Activated T-cell treated with anti-CD3 and anti-CD28 coated beads for 1 hour (primary cell): Measurements from ENCODE around the gene HLCS.
"Not testable (repeated sequence)": the region's sequence is repeated elsewhere in the genome, so short reads cannot be mapped to it uniquely, and the experiment has no call there.

Experiments used
- DNase-seq: peaks from one replicate; pipeline ENCODE4 v3.0.0-alpha.2; 2020; ENCODE audit warnings: low read depth

HLCS gene

GRCh38 chr21:36966066-36966820, at the start of gene HLCS:
Gene HLCS, minus strand, starts transcription at chr21:36966669. Its CDS starts 31 bp downstream, at chr21:36966638.
- peak; percentile 59 for DNase-seq

- DNase-seq: peak; percentile 78
These were observed 43.4 kb upstream of the HLCS start for GRCh38 chr21:37009740-37010341.

- no peak for DNase-seq
These were observed 42.3 kb upstream of the HLCS start for GRCh38 chr21:37008724-37009123.

GRCh38 chr21:37006486-37007291, 40.2 kb upstream of the HLCS start, which contains the start of gene RIPPLY3:
Gene RIPPLY3, plus strand, starts transcription at chr21:37006702. Its CDS starts 71 bp downstream, at chr21:37006773.
- no peak for DNase-seq

- no peak for DNase-seq
These were observed 39.3 kb upstream of the HLCS start for GRCh38 chr21:37005548-37006485.

- DNase-seq: not testable (repeated sequence)
These were observed 37.4 kb upstream of the HLCS start for GRCh38 chr21:37003917-37004316.

GRCh38 chr21:37002851-37003250, 36.4 kb upstream of the HLCS start:
- not testable (repeated sequence) for DNase-seq

GRCh38 chr21:37001441-37001840, 35.0 kb upstream of the HLCS start:
- no peak for DNase-seq

GRCh38 chr21:37000381-37000780, 33.9 kb upstream of the HLCS start:
- DNase-seq: no peak

- no peak for DNase-seq
These were observed 32.8 kb upstream of the HLCS start for GRCh38 chr21:36999131-36999898.

GRCh38 chr21:36995285-36995684, 28.8 kb upstream of the HLCS start:
- DNase-seq: not testable (repeated sequence)

GRCh38 chr21:36994501-36995158, 28.2 kb upstream of the HLCS start:
- DNase-seq: no peak

GRCh38 chr21:36992671-36993070, 26.2 kb upstream of the HLCS start:
- DNase-seq: no peak

- no peak for DNase-seq
These were observed 24.2 kb upstream of the HLCS start for GRCh38 chr21:36990508-36991205.

- DNase-seq: peak; percentile 75
These were observed 23.4 kb upstream of the HLCS start for GRCh38 chr21:36989699-36990507.

- not testable (repeated sequence) for DNase-seq
These were observed 22.8 kb upstream of the HLCS start for GRCh38 chr21:36989199-36989698.

- DNase-seq: no peak
These were observed 22.1 kb upstream of the HLCS start for GRCh38 chr21:36988536-36988935.

- DNase-seq: no peak
These were observed 21.4 kb upstream of the HLCS start for GRCh38 chr21:36987845-36988244.
